ENCODE data around the gene SLAMF7. TPM values are rescaled to one million over a fixed set of nuclear protein-coding genes. Genes with fewer than 3 reads are reported as not detected.

Gene SLAMF7
- total RNA-seq, 6 experiments from 2014 or later: 0.74 to 5.2 (median 0.99) TPM

GRCh38 chr1:160722726-160723125, 16.3 kb upstream of the SLAMF7 start:
- 72% methylated on average over 10 of the region's 10 CpGs for WGBS (ENCODE audit: insufficient coverage, low coverage, low lambda C conversion rate, missing lambda C conversion rate)
- no peak for DNase-seq
- TF ChIP-seq, protein P1, sequence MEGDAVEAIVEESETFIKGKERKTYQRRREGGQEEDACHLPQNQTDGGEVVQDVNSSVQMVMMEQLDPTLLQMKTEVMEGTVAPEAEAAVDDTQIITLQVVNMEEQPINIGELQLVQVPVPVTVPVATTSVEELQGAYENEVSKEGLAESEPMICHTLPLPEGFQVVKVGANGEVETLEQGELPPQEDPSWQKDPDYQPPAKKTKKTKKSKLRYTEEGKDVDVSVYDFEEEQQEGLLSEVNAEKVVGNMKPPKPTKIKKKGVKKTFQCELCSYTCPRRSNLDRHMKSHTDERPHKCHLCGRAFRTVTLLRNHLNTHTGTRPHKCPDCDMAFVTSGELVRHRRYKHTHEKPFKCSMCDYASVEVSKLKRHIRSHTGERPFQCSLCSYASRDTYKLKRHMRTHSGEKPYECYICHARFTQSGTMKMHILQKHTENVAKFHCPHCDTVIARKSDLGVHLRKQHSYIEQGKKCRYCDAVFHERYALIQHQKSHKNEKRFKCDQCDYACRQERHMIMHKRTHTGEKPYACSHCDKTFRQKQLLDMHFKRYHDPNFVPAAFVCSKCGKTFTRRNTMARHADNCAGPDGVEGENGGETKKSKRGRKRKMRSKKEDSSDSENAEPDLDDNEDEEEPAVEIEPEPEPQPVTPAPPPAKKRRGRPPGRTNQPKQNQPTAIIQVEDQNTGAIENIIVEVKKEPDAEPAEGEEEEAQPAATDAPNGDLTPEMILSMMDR (IDR thresholded peaks at IDR 0.05): no peak
- TF ChIP-seq POLR2A (IDR thresholded peaks at IDR 0.05): no peak
- intact Hi-C loops (cut with DNase I): no loop called here
- Histone ChIP-seq H3K27me3 (no peaks in the 10 kb centered on the region), H3K36me3 (no peaks in the 10 kb centered on the region), H3K27ac (no peak overlapping the region), H3K4me1 (no peaks in the 10 kb centered on the region), H3K9me3 (no peaks in the 10 kb centered on the region), H3K4me3 (no peak overlapping the region)
- ATAC-seq: no peak

DNA sequence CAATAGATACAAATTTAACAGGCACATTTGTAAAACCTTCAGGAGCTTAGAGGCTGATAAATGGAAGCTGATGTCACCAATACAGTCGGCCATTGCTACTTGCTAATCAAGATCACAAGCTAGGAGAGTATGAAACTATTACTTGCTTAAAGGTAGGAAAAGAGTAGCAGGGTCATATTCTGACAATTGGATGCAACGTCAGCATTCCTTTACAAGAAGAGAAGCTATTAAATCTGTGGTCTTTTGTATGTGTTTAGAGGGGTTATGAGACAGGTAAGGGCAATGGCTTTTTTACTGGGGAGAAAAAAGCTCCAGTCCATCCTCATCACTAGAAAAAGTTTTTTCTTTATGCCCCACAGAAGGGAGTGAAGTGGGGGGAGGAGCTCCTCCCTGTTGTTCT, 15.7 kb upstream of the SLAMF7 start:
- DNase-seq: no peak
- no peak overlapping the region for H3K27ac ChIP-seq
- H3K4me3 ChIP-seq: no peak overlapping the region
- no peak for ATAC-seq
- no peaks in the 10 kb centered on the region for H3K9me3 ChIP-seq
- intact Hi-C loops (cut with DNase I): no loop called here
- H3K4me1 ChIP-seq: no peaks in the 10 kb centered on the region
- no peaks in the 10 kb centered on the region for H3K36me3 ChIP-seq
- no peak for TF ChIP-seq POLR2A (IDR thresholded peaks at IDR 0.05)
- TF ChIP-seq, protein P1 (IDR thresholded peaks at IDR 0.05): no peak
- H3K27me3 ChIP-seq: no peaks in the 10 kb centered on the region
- 48% methylated on average over 2 of the region's 2 CpGs for WGBS (ENCODE audit: insufficient coverage, low coverage, low lambda C conversion rate, missing lambda C conversion rate)

DNA sequence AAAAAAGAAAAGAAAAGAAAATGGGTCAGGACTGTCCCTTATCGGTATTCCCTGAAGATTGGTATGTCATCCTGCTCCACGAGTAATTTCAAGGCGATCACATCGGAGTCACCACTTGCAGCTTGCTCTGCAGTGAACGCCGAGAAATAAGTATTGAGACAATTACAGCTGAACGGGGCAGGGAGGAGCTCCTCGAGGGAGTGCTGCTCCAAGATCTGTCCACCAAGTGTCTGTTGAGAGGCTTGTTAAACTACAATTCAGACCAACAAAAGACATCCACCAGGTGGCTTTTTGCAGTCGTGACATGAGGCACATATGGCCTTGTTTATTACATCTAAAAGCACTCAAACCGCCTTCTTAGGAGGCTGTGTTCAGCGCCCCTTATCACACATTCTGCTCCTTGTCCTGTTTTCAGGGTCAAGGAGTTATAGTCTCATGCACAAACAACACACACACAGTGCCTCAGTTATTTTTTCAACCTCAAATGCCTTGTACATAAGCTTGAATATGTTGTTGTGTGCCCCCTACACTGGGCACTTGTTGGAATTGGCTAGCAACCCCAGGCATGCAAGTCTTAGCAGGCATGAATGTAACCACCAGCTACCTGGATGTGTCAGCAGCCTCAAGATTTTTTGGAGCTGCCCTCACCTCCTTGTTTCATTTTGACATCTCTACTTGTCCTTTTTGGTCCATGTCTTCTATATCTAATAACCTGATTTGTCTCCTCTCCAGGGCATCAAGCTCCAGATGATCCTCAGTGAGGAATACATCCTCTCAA, 14.4 kb upstream of the SLAMF7 start:
- WGBS (ENCODE audit: insufficient coverage, low coverage, low lambda C conversion rate, missing lambda C conversion rate): 56% methylated on average over 6 of the region's 11 CpGs
- TF ChIP-seq, protein P1 (IDR thresholded peaks at IDR 0.05): no peak
- Histone ChIP-seq H3K4me3 (no peak overlapping the region), H3K36me3 (no peaks in the 10 kb centered on the region), H3K27me3 (no peaks in the 10 kb centered on the region), H3K4me1 (no peaks in the 10 kb centered on the region), H3K9me3 (no peaks in the 10 kb centered on the region), H3K27ac (no peak overlapping the region)
- ATAC-seq (no peak), DNase-seq (no peak)
- intact Hi-C loops (cut with DNase I): loop anchor here in 1 of 2 donors (5.0 kb wide), 1 partner anchor 108 kb away; no protein-coding TSS in a partner anchor

GRCh38 chr1:160726114-160726497, 12.9 kb upstream of the SLAMF7 start:
- WGBS (ENCODE audit: insufficient coverage, low coverage, low lambda C conversion rate, missing lambda C conversion rate): 34% methylated on average over 3 of the region's 3 CpGs
- intact Hi-C loops (cut with DNase I): loop anchor here in 1 of 2 donors (5.0 kb wide), 1 partner anchor 106 kb away; no protein-coding TSS in a partner anchor

More at GRCh38 chr1:160726114-160726497, 12.9 kb upstream of the SLAMF7 start:
- no peaks in the 10 kb centered on the region for H3K27me3 ChIP-seq
- no peak overlapping the region for H3K4me3 ChIP-seq
- H3K4me1 ChIP-seq: no peaks in the 10 kb centered on the region
- H3K36me3 ChIP-seq: no peaks in the 10 kb centered on the region
- no peaks in the 10 kb centered on the region for H3K9me3 ChIP-seq
- TF ChIP-seq POLR2A (IDR thresholded peaks at IDR 0.05): no peak
- TF ChIP-seq, protein P1 (IDR thresholded peaks at IDR 0.05): no peak
- DNase-seq (no peak), ATAC-seq (peak in 1 of 4 donors; percentile 21)
- no peak overlapping the region for H3K27ac ChIP-seq

Measured in right lobe of liver (tissue), 6 donors.